Measurements from ENCODE around the gene FHIP1B.
"Not testable (repeated sequence)": the region's sequence is repeated elsewhere in the genome, so short reads cannot be mapped to it uniquely, and the experiment has no call there.

- not testable (repeated sequence) for TF ChIP-seq CTCF (IDR thresholded peaks at IDR 0.05 in 8 of 11, conservative IDR thresholded peaks at IDR 0.05 in 3 of 11); POLR2AphosphoS5 (IDR thresholded peaks at IDR 0.05); POLR2A (IDR thresholded peaks at IDR 0.05)
Measured at GRCh38 chr11:6248897-6249296, 14.5 kb upstream of the FHIP1B start.

Measured in spleen (tissue), 7 donors.